SKM-1 treated with dmso at 0.1 percent for 144 hours (cell line): ENCODE measurements around the gene LSP1.
A peak's percentile ranks its signal among the peaks of the same experiment; 100 is the strongest.

ENCODE experiments used
- DNase-seq: peaks from one replicate; lab custom pipeline; 2025; ENCODE audit not compliant: unreplicated experiment; lab: John Stamatoyannopoulos, UW

LSP1 gene

GRCh38 chr11:1824221-1825038 lies 28.5 kb upstream of the LSP1 start:
- DNase-seq, result no peak

- peak; percentile 69 for DNase-seq
These were observed 27.7 kb upstream of the LSP1 start for GRCh38 chr11:1825039-1825740.

- DNase-seq, result no peak
These were observed 27.0 kb upstream of the LSP1 start for GRCh38 chr11:1825785-1826451.

- DNase-seq, result no peak
These were observed 26.3 kb upstream of the LSP1 start for GRCh38 chr11:1826552-1827094.

GRCh38 chr11:1827095-1827813 lies 25.6 kb upstream of the LSP1 start:
- DNase-seq, result no peak

GRCh38 chr11:1827931-1828330 lies 25.0 kb upstream of the LSP1 start:
- no peak for DNase-seq

- no peak for DNase-seq
These were observed 24.3 kb upstream of the LSP1 start for GRCh38 chr11:1828542-1828941.

GRCh38 chr11:1829039-1829820 lies 23.7 kb upstream of the LSP1 start:
- no peak for DNase-seq

GRCh38 chr11:1830004-1830321 lies 22.9 kb upstream of the LSP1 start:
- no peak for DNase-seq

- no peak for DNase-seq
These were observed 22.3 kb upstream of the LSP1 start for GRCh38 chr11:1830322-1831223.

GRCh38 chr11:1831338-1832210 lies 21.3 kb upstream of the LSP1 start:
- DNase-seq, result no peak

- no peak for DNase-seq
These were observed 20.5 kb upstream of the LSP1 start for GRCh38 chr11:1832211-1832919.

- no peak for DNase-seq
These were observed 20.0 kb upstream of the LSP1 start for GRCh38 chr11:1832920-1833295.

GRCh38 chr11:1834062-1834610 lies 18.7 kb upstream of the LSP1 start:
- DNase-seq, result no peak

GRCh38 chr11:1834779-1835670 lies 17.9 kb upstream of the LSP1 start, which contains the start of gene SYT8:
SYT8 (plus strand) TSS chr11:1834990; CDS start chr11:1835106, 116 bp downstream.
- DNase-seq, result no peak

GRCh38 chr11:1835671-1836010 lies 17.2 kb upstream of the LSP1 start:
- no peak for DNase-seq
